Ovary (tissue), 9 donors: ENCODE measurements around the gene EPHA8. TPM values are rescaled to one million over a fixed set of nuclear protein-coding genes. Genes with fewer than 3 reads are reported as not detected.

Experiments
- DNase-seq, 5 donors: peaks; one replicate each; pipeline ENCODE4 v3.0.0-alpha.2; 2019 to 2020
- H3K27ac ChIP-seq, 2 donors: fragments of 200-600 bp; one replicate each; pipeline versions ENCODE4 v1.5.1 to v1.8.0; 2019 to 2022
- H3K27me3 ChIP-seq: fragments of 200-600 bp; one replicate; pipeline ENCODE4 v1.8.0; 2022
- H3K36me3 ChIP-seq: fragments of 200-600 bp; sonication (generic); one replicate; pipeline ENCODE4 v1.5.1; 2019
- H3K4me1 ChIP-seq: one replicate; pipeline ENCODE4 v1.8.1; 2013; ENCODE audit warnings: mild to moderate bottlenecking, moderate library complexity; ENCODE audit not compliant: insufficient read depth
- H3K4me3 ChIP-seq: fragments of 200-600 bp; sonication (generic); one replicate; pipeline ENCODE4 v1.5.1; 2017
- H3K9me3 ChIP-seq, 2 donors: fragments of 200-600 bp in 1 of 2; sonication (generic) in 1 of 2; one replicate each; pipeline versions ENCODE4 v1.5.1 to v1.8.1; 2013 to 2019; ENCODE audit warnings: mild to moderate bottlenecking in 1 of 2, moderate library complexity in 1 of 2
- EP300 ChIP-seq: sonication (generic); formaldehyde crosslinking; IDR thresholded peaks from one replicate; pipeline ENCODE4 v1.6.1; 2017; ENCODE audit warnings: antibody characterized with exemption
- POLR2A ChIP-seq: fragments of 450-650 bp; IDR thresholded peaks from one replicate; pipeline ENCODE4 v1.6.1; 2017; ENCODE audit warnings: antibody characterized with exemption, mild to moderate bottlenecking, moderate library complexity
- WGBS, 3 donors: extraction: QIAGEN DNeasy Blood & Tissue Kit in 1 of 3; methylation state at CpG; one replicate each; pipeline versions ENCODE4 v1.1.5 to v1.1.7; 2013 to 2017; 5-methylcytosine and 5-hydroxymethylcytosine counted together
- intact Hi-C, 4 donors: fragments of 100-400 bp; cut with DNase I; formaldehyde crosslinking; loops; one replicate each; pipeline versions ENCODE4 v1.11.0 to v1.15.1; 2022 to 2023
- polyA plus RNA-seq, 2 donors: library from polyadenylated mRNA; stranded (reverse); fragments of 200-250 nt in 1 of 2; fragments of 350-450 nt in 1 of 2; fragmentation: Illumina TruSeq in 1 of 2; extraction: RNeasy Lipid Tissue Mini Kit (QIAGEN cat#74804) in 1 of 2; gene quantifications; one replicate each; pipeline ENCODE4 v1.2.3, GENCODE V29; 2013 to 2014
- total RNA-seq, 7 donors: library from RNA; depleted of rRNA in 2 of 7; stranded (reverse); fragments of >200 nt in 2 of 7; fragmentation: NEBNext Ultra II Directional in 3 of 7; extraction: Animal tissue kit (Norgen Biotek cat#: 25700) in 3 of 7; gene quantifications; one replicate each; pipeline versions ENCODE4 v1.1.0 to v1.2.4, GENCODE V29; 2016 to 2023
- TF ChIP-seq, protein P1 (sequence below), 3 donors: fragments of 450-650 bp in 2 of 3; fragments of 200-600 bp in 1 of 3; IDR thresholded peaks; one replicate each; pipeline versions ENCODE4 v1.5.1 to v1.8.0; 2016 to 2022; ENCODE audit warnings: antibody characterized with exemption in 3 of 3, mild to moderate bottlenecking in 1 of 3
- donor health status: DM: no; HTN: no; CAD: no; lungs with moderate emphysema.
- donor health status: DM: no; HTN: no; CAD: no.
- donor health status: Bipolar disorder and iron deficiency.
- donor health status: DM: yes; HTN: yes; CAD: no.
- donor health status: DM: no; HTN: no; CAD: no.
- donor health status: DM: yes; HTN: yes; CAD: no.

Gene EPHA8
- total and polyA plus RNA-seq, 9 donors: 0.02 TPM; not detected in 8

DNA sequence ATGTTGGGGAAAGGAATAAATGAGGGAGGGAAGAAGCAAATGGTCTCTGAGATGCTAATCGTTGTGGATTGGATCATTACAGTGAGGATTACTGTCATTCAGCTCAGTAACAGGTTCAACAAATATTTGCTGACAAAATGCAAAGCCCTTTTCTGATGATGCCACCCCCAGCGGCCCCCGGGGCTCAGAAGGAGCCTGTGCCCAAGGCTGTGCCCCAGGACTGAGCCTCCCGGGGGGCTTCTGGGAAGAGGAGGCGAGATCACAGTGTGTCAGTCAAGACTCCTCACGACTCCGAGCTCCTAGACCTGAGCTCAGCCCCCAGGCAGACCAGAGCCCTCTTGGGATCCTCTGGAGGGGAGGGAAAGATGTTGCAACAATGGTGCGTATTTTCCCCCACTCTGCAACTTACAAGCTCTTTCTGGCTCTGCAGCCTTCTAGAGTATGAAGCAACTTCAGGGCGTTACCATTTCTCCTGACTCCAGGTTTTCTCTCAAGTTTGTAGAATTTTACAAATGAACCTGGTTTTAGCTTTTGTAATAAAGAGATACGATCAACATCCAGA, 20.8 kb downstream of the EPHA8 start:
- intact Hi-C loops: no loop called here
- no peak overlapping the region for H3K27ac ChIP-seq
- no peaks in the 10 kb centered on the region for H3K36me3 ChIP-seq
- no peaks in the 10 kb centered on the region for H3K27me3 ChIP-seq
- TF ChIP-seq, protein P1, sequence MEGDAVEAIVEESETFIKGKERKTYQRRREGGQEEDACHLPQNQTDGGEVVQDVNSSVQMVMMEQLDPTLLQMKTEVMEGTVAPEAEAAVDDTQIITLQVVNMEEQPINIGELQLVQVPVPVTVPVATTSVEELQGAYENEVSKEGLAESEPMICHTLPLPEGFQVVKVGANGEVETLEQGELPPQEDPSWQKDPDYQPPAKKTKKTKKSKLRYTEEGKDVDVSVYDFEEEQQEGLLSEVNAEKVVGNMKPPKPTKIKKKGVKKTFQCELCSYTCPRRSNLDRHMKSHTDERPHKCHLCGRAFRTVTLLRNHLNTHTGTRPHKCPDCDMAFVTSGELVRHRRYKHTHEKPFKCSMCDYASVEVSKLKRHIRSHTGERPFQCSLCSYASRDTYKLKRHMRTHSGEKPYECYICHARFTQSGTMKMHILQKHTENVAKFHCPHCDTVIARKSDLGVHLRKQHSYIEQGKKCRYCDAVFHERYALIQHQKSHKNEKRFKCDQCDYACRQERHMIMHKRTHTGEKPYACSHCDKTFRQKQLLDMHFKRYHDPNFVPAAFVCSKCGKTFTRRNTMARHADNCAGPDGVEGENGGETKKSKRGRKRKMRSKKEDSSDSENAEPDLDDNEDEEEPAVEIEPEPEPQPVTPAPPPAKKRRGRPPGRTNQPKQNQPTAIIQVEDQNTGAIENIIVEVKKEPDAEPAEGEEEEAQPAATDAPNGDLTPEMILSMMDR (IDR thresholded peaks at IDR 0.05): no peak
- TF ChIP-seq EP300 (no peak), POLR2A (no peak)
- H3K4me3 ChIP-seq: no peak overlapping the region
- H3K9me3 ChIP-seq: no peaks in the 10 kb centered on the region
- 82 to 86% (median 83%) methylated on average over 10 of the region's 10 CpGs for WGBS, 3 donors
- DNase-seq: no peak
- H3K4me1 ChIP-seq: no peaks in the 10 kb centered on the region

DNA sequence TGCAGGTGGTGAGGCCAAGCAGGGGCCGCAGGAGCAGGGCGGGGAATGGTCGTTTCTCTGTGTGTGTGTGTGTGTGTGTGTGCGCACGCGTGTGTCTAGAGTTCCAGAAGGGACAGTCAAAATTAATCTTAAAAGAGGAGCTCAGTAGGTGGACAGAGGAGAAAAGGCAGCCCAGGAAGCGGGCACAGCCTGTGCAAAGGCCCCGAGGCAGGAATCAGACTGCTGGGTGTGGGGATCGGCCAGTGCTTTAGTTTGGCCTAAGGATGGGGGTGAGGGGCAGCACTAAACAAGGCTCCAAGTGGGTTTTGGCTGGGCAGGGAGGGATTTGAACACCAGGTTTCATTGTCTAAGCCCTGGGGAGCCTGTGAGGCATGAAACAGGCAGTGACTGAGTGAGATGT, 21.7 kb downstream of the EPHA8 start:
- WGBS, 3 donors: 75 to 94% (median 89%) methylated on average over 9 of the region's 9 CpGs
- intact Hi-C loops: loop anchor here in 1 of 4 donors (5.0 kb wide), 1 partner anchor 363 kb away; no protein-coding TSS in a partner anchor
- Histone ChIP-seq H3K27me3 (no peaks in the 10 kb centered on the region), H3K36me3 (no peaks in the 10 kb centered on the region), H3K4me3 (no peak overlapping the region), H3K4me1 (no peaks in the 10 kb centered on the region), H3K27ac (no peak overlapping the region), H3K9me3 (no peaks in the 10 kb centered on the region)
- DNase-seq: no peak
- TF ChIP-seq, protein P1 (IDR thresholded peaks at IDR 0.05): no peak
- TF ChIP-seq POLR2A (no peak), EP300 (no peak)

DNA sequence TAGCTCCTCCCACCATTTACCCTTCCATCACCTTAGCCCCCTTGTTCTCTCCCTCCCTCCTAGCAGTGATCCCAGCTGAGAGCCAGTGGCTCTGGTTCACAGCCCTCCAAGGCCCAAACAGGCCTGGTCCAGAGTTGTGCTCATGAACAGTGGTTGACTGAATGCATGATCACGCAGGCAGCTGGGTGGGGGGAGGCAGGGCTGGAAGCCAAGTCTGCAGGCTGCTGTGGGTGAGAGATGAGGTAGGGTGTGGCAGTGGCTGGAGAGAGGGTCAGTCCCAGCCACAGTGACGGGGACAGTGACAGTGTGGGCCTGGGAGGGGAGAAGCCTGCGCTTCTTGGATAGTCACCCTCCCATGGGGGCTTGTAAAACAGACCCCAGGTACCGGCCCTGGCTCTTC, 22.2 kb downstream of the EPHA8 start:
- no peaks in the 10 kb centered on the region for H3K27me3 ChIP-seq
- H3K27ac ChIP-seq: no peak overlapping the region
- no peaks in the 10 kb centered on the region for H3K4me1 ChIP-seq
- no peaks in the 10 kb centered on the region for H3K9me3 ChIP-seq
- intact Hi-C loops: loop anchor here in 1 of 4 donors (5.0 kb wide), 1 partner anchor 363 kb away; no protein-coding TSS in a partner anchor
- WGBS, 3 donors: 85 to 94% (median 94%) methylated on average over 4 of the region's 4 CpGs
- TF ChIP-seq, protein P1 (IDR thresholded peaks at IDR 0.05): no peak
- TF ChIP-seq EP300 (no peak), POLR2A (no peak)
- DNase-seq: no peak
- H3K4me3 ChIP-seq: no peak overlapping the region
- no peaks in the 10 kb centered on the region for H3K36me3 ChIP-seq

DNA sequence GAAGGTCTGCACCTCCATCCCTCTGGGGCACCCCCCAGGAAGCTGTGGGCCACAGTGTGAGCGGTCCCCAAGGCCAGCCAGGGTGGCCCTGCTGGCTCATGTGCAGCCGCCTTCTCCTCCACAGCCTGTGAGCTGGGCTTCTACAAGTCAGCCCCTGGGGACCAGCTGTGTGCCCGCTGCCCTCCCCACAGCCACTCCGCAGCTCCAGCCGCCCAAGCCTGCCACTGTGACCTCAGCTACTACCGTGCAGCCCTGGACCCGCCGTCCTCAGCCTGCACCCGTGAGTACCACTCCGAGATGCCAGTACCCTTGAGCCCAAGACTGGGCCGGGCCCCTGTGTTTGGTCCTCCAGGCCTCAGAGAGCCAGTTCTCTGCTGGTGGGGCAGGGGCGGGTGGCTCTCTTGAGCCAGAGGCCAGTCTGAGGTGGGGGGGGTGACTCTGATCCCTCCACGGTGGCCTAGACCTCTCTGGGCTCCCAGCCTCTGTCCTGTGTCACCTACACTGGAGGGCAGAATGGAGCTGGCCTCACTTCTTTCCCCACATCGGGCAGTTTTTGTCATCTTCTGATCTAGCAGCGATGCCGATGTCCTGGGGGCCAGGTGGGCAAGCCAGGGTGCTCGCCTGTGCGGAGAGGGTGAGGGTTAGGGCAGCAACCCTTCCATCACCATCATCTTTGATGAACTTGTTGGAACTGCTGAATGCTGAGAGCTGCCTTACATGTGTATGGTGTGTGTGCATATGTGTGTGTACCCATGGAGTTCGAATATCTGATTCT, 23.3 kb downstream of the EPHA8 start:
- Histone ChIP-seq H3K27ac (no peak overlapping the region), H3K9me3 (no peaks in the 10 kb centered on the region), H3K27me3 (no peaks in the 10 kb centered on the region), H3K4me1 (no peaks in the 10 kb centered on the region), H3K4me3 (no peak overlapping the region), H3K36me3 (no peaks in the 10 kb centered on the region)
- DNase-seq: no peak
- 84 to 89% (median 85%) methylated on average over 19 of the region's 19 CpGs for WGBS, 3 donors
- TF ChIP-seq, protein P1 (IDR thresholded peaks at IDR 0.05): no peak
- TF ChIP-seq EP300 (no peak), POLR2A (no peak)
- intact Hi-C loops: loop anchor here in 1 of 4 donors (5.0 kb wide), 1 partner anchor 364 kb away; no protein-coding TSS in a partner anchor
